Osteoblast (primary cell): ENCODE measurements around the gene SSPN. TPM values are rescaled to one million over a fixed set of nuclear protein-coding genes. Genes with fewer than 3 reads are reported as not detected.

Source experiments
- DNase-seq: peaks from one replicate; pipeline ENCODE4 v3.0.0; 2011; ENCODE audit warnings: low spot score, mixed read lengths; ENCODE audit not compliant: insufficient read length; ENCODE audit errors: missing footprints
- H2AFZ ChIP-seq: 2 replicates; pipeline ENCODE4 v1.6.0; 2011; ENCODE audit warnings: mild to moderate bottlenecking, low read length
- H3K27ac ChIP-seq: 2 replicates; pipeline ENCODE4 v1.5.1; 2011; ENCODE audit warnings: mild to moderate bottlenecking, low read depth, low read length, moderate library complexity
- H3K27me3 ChIP-seq: 2 replicates; pipeline ENCODE4 v1.6.0; 2012; ENCODE audit warnings: mild to moderate bottlenecking, control low read depth, inconsistent platforms, low read length, moderate library complexity; ENCODE audit not compliant: insufficient read depth
- H3K36me3 ChIP-seq: 2 replicates; pipeline ENCODE4 v1.5.1; 2011; ENCODE audit warnings: mild to moderate bottlenecking, low read length, control low read depth, moderate library complexity; ENCODE audit not compliant: insufficient read depth
- H3K4me1 ChIP-seq: 2 replicates; pipeline ENCODE4 v1.5.1; 2011; ENCODE audit warnings: mild to moderate bottlenecking, low read length, control low read depth, moderate library complexity; ENCODE audit not compliant: insufficient read depth
- H3K4me2 ChIP-seq: 2 replicates; pipeline ENCODE4 v1.6.0; 2011; ENCODE audit warnings: mild to moderate bottlenecking, low read length; ENCODE audit not compliant: insufficient read depth
- H3K4me3 ChIP-seq: fragments of 200-600 bp; sonication (generic); 3 replicates; pipeline ENCODE4 v1.5.1; 2012; ENCODE audit warnings: mild to moderate bottlenecking, low read length, inconsistent platforms; ENCODE audit not compliant: insufficient read depth
- H3K79me2 ChIP-seq: 2 replicates; pipeline ENCODE4 v1.6.0; 2012; ENCODE audit warnings: mild to moderate bottlenecking, low read length, control low read depth, inconsistent platforms; ENCODE audit not compliant: insufficient read depth
- H3K9me3 ChIP-seq: 2 replicates; pipeline ENCODE4 v1.5.1; 2011; ENCODE audit warnings: low read depth, low read length, control low read depth
- H4K20me1 ChIP-seq: 2 replicates; pipeline ENCODE4 v1.6.0; 2012; ENCODE audit warnings: mild to moderate bottlenecking, low read length, control low read depth; ENCODE audit not compliant: insufficient read depth
- CTCF ChIP-seq: IDR thresholded peaks from 2 replicates; pipeline ENCODE4 v1.5.1; 2011; ENCODE audit warnings: mild to moderate bottlenecking, low read depth, low read length, moderate library complexity; ENCODE audit errors: extremely low read depth
- total RNA-seq: library from RNA; depleted of rRNA; stranded (reverse); fragments of >200 nt; gene quantifications from 2 replicates; pipeline ENCODE4 v1.2.3, GENCODE V29; 2012

The SSPN gene
- total RNA-seq, 1 donor: 9.8 TPM

- Histone ChIP-seq H3K4me3 (no peak overlapping the region), H3K79me2 (no peaks in the 10 kb centered on the region), H3K9me3 (no peaks in the 10 kb centered on the region), H3K27me3 (no peaks in the 10 kb centered on the region), H3K4me2 (no peak overlapping the region), H3K36me3 (no peaks in the 10 kb centered on the region), H4K20me1 (no peaks in the 10 kb centered on the region), H2AFZ (no peak overlapping the region), H3K4me1 (peaks cover 27% of the 10 kb centered on the region), H3K27ac (no peak overlapping the region)
- no peak for DNase-seq
- no peak for TF ChIP-seq CTCF
These were observed 3.2 kb upstream of the SSPN start for GRCh38 chr12:26192142-26192541.

- Histone ChIP-seq H3K4me3 (no peak overlapping the region), H3K4me1 (peaks cover 28% of the 10 kb centered on the region), H4K20me1 (no peaks in the 10 kb centered on the region), H3K27ac (no peak overlapping the region), H3K4me2 (no peak overlapping the region), H2AFZ (no peak overlapping the region), H3K79me2 (no peaks in the 10 kb centered on the region), H3K27me3 (no peaks in the 10 kb centered on the region), H3K9me3 (no peaks in the 10 kb centered on the region), H3K36me3 (no peaks in the 10 kb centered on the region)
- no peak for DNase-seq
- TF ChIP-seq CTCF: no peak
These were observed 1.8 kb upstream of the SSPN start for GRCh38 chr12:26193539-26193938.

DNA sequence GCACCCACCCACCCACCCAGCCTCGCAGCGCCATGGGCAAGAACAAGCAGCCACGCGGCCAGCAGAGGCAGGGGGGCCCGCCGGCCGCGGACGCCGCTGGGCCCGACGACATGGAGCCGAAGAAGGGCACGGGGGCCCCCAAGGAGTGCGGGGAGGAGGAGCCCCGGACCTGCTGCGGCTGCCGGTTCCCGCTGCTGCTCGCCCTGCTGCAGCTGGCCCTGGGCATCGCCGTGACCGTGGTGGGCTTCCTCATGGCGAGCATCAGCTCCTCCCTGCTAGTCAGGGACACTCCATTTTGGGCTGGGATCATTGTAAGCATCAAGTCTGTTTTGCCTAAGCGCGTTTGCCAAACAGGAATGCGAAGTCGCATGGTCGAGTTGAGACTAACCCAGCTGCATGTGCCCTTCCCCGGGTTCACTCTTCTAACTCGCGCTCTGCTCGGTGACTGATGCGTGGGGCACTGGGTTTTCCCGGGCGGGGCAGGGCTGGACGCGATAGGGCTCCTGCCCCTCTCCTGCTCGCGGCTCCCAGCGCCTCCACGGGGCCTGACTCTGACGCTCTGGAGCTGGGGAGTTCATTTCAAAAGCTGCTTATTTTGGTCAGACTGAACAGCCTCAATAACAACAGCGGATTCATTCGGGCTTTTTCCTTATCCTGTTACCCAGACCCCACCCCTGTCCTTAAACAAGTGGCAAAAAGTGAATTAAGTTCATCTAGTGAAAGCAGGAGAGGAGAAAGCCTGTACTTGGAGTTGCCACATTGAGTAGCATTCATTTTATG is 458 bp downstream of the SSPN start:
- Histone ChIP-seq H3K9me3 (no peaks in the 10 kb centered on the region), H4K20me1 (no peaks in the 10 kb centered on the region), H3K79me2 (no peaks in the 10 kb centered on the region), H3K4me2 (peak overlapping the region; percentile 96), H3K4me1 (peaks cover 37% of the 10 kb centered on the region), H3K27me3 (no peaks in the 10 kb centered on the region), H2AFZ (peak overlapping the region; percentile 99), H3K36me3 (no peaks in the 10 kb centered on the region), H3K27ac (peak overlapping the region; percentile 80), H3K4me3 (peak overlapping the region; percentile 83)
- TF ChIP-seq CTCF: no peak
- DNase-seq: peak; percentile 75

DNA sequence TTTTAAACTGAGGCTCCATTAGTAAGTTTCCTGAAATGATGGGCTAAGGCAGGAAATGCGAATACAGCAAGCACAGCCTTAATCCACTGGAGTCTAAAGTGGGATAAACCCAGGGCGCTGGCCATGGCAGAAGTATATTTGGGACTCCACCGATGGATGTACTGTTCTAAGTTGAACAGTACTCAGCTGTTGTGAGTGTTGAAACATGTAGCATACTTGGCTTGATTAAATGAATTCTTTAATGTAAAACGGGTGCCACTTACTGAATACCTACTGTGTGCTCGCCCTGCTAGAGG is 996 bp downstream of the SSPN start:
- H3K9me3 ChIP-seq: no peaks in the 10 kb centered on the region
- no peak for DNase-seq
- no peaks in the 10 kb centered on the region for H4K20me1 ChIP-seq
- H3K79me2 ChIP-seq: no peaks in the 10 kb centered on the region
- TF ChIP-seq CTCF: no peak
- peak overlapping the region; percentile 96 for H3K4me2 ChIP-seq
- no peaks in the 10 kb centered on the region for H3K36me3 ChIP-seq
- peak overlapping the region; percentile 99 for H2AFZ ChIP-seq
- peak overlapping the region; percentile 83 for H3K4me3 ChIP-seq
- peaks cover 37% of the 10 kb centered on the region for H3K4me1 ChIP-seq
- peak overlapping the region; percentile 80 for H3K27ac ChIP-seq
- H3K27me3 ChIP-seq: no peaks in the 10 kb centered on the region
